Activated CD4-positive, alpha-beta memory T cell treated with anti-CD3 and anti-CD28 coated beads, Interleukin-2, amount 10 ng/mL, durations not matched to agents 7 days and 5 days (primary cell): ENCODE data around the gene KIAA0753. TPM values are rescaled to one million over a fixed set of nuclear protein-coding genes. Genes with fewer than 3 reads are reported as not detected.

Source experiments
- CTCF ChIA-PET: fragments of 350-600 bp; sonication (Branson Sonifier 250); formaldehyde crosslinking; loops from one replicate; lab custom pipeline; 2021; ENCODE audit warnings: antibody characterized with exemption, inconsistent platforms; lab: Charles Lee
- POLR2A ChIA-PET: fragments of 350-600 bp; sonication (Branson Sonifier 250); formaldehyde crosslinking; loops from one replicate; lab custom pipeline; 2021; ENCODE audit warnings: antibody characterized with exemption; lab: Charles Lee
- DNase-seq: peaks from one replicate; pipeline ENCODE4 v3.0.0-alpha.2; 2020
- H3K27ac Mint-ChIP-seq: one replicate; pipeline ENCODE4 v1.8.0; 2021; ENCODE audit warnings: mild to moderate bottlenecking, mixed read lengths
- H3K27me3 Mint-ChIP-seq: one replicate; pipeline ENCODE4 v1.8.0; 2021; ENCODE audit warnings: mixed read lengths
- H3K36me3 Mint-ChIP-seq: one replicate; pipeline ENCODE4 v1.8.0; 2021; ENCODE audit warnings: low read depth, mixed read lengths
- H3K4me1 Mint-ChIP-seq: one replicate; pipeline ENCODE4 v1.8.0; 2021; ENCODE audit warnings: mixed read lengths
- H3K4me3 Mint-ChIP-seq: one replicate; pipeline ENCODE4 v1.8.0; 2021; ENCODE audit warnings: mild to moderate bottlenecking, mixed read lengths
- H3K9me3 Mint-ChIP-seq: one replicate; pipeline ENCODE4 v1.8.0; 2021; ENCODE audit warnings: mixed read lengths
- total RNA-seq, 2 experiments: library from RNA; stranded (reverse); gene quantifications; one replicate each; pipeline ENCODE4 v1.2.3, GENCODE V29; 2021

KIAA0753 gene
- total RNA-seq, 2 experiments from 2014 or later = 13.0 to 14.6 TPM

DNA sequence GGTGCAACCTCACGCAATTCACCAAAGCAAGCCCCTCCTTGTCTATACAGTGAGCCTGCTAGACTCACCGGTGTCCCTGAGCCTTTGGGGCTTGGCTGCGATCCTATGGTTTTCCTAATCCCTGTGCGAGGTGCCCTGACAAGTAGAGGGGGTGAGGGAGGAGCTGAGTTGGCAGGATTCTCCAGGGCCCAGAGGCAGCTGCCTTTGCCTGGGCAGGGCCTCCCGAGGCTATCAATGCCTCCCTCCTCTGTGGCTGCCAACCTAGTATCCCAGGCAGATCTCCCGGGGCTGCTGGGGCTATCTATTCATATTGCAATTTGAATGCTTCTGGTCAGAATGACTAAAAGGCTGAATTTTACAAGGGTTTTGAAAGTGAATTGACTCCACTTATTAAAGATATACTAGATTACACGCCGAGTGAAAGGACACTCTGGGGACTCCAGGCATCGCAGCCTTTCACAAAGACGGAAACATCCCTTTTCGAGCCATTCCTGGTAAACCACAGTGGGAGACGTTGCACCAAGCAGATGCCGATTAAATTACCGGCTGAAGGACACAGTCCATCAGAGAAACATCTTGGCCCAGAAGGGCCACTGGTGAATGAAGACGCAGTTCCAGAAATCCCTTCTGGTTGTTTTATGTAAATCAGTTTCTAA lies 72.9 kb downstream of the KIAA0753 start:
- Mint-ChIP-seq H3K4me1 (no peaks in the 10 kb centered on the region), H3K27ac (no peak overlapping the region), H3K4me3 (no peak overlapping the region), H3K36me3 (no peaks in the 10 kb centered on the region), H3K9me3 (no peaks in the 10 kb centered on the region), H3K27me3 (peaks cover 2% of the 10 kb centered on the region)
- CTCF ChIA-PET = no interaction called here
- DNase-seq = no peak
- POLR2A ChIA-PET = no interaction called here

GRCh38 chr17:6561446-6561845 lies 79.1 kb downstream of the KIAA0753 start:
- ChIA-PET CTCF (no interaction called here), POLR2A (interaction anchor here (0.6 kb wide), 1 partner anchor 75 kb away, joined by 3 read pairs; no protein-coding TSS in a partner anchor)
- Mint-ChIP-seq H3K9me3 (no peaks in the 10 kb centered on the region), H3K27ac (no peak overlapping the region), H3K36me3 (no peaks in the 10 kb centered on the region), H3K4me3 (no peak overlapping the region), H3K4me1 (no peaks in the 10 kb centered on the region), H3K27me3 (peaks cover 21% of the 10 kb centered on the region)
- DNase-seq = no peak

DNA sequence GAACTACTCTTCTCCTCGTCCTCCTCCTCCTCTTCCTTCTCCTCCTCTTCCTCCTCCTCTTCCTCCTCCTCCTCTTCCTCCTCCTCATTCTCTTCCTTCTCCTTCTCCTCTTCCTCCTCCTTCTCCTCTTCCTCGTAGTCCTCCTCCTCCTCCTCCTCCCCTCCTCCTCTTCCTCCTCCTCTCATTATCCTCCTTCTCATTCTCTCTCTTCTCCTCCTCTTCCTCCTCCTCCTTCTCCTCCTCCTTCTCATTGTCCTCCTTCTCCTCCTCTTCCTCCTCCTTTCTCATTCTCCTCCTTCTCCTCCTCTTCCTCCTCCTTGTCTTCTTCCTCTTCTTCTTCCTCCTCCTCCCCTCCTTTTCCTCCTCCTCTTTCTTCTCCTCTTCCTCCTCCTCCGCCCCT lies 80.0 kb downstream of the KIAA0753 start:
- Mint-ChIP-seq H3K27me3 (peaks cover 23% of the 10 kb centered on the region), H3K4me3 (no peak overlapping the region), H3K36me3 (no peaks in the 10 kb centered on the region), H3K9me3 (no peaks in the 10 kb centered on the region), H3K4me1 (peaks cover 1% of the 10 kb centered on the region), H3K27ac (no peak overlapping the region)
- POLR2A ChIA-PET = no interaction called here
- DNase-seq = no peak
- CTCF ChIA-PET = no interaction called here

DNA sequence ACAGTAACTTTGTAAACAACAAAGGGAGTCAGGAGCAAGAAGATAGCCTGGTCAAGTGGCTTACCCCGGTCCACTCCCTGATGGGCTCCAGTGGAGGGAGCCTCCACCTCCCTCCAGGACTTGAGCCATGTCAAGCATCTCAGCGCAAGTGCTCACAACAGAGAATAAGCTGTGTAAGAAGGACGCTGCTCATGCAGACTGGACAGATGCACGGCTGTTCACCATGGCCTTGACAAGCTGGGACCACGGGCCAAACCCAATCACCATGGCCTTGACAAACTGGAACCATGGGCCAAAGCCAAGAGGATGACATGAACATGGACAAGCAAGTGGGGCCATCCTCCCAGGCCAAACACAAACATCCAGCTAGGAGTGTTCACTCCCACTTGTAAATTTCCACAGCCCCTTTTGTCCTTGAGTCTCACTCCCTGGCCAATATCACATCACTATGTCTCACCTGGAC lies 80.7 kb downstream of the KIAA0753 start:
- Mint-ChIP-seq H3K4me3 (no peak overlapping the region), H3K27ac (no peak overlapping the region), H3K9me3 (no peaks in the 10 kb centered on the region), H3K36me3 (no peaks in the 10 kb centered on the region), H3K4me1 (peaks cover 7% of the 10 kb centered on the region), H3K27me3 (peaks cover 30% of the 10 kb centered on the region)
- no peak for DNase-seq
- ChIA-PET CTCF (no interaction called here), POLR2A (interaction anchor here (0.7 kb wide), 1 partner anchor 22 kb away, joined by 3 read pairs; no protein-coding TSS in a partner anchor)

- H3K27me3 Mint-ChIP-seq = peaks cover 36% of the 10 kb centered on the region
- POLR2A ChIA-PET = interaction anchor here (0.7 kb wide), 1 partner anchor 21 kb away, joined by 3 read pairs; no protein-coding TSS in a partner anchor
- no peak for DNase-seq
Observed at GRCh38 chr17:6558932-6559752, 81.4 kb downstream of the KIAA0753 start.

GRCh38 chr17:6558276-6558675 lies 82.2 kb downstream of the KIAA0753 start:
- no peak overlapping the region for H3K4me3 Mint-ChIP-seq
- DNase-seq = no peak
- H3K36me3 Mint-ChIP-seq = no peaks in the 10 kb centered on the region
- peaks cover 42% of the 10 kb centered on the region for H3K27me3 Mint-ChIP-seq
- peaks cover 9% of the 10 kb centered on the region for H3K4me1 Mint-ChIP-seq
- no peaks in the 10 kb centered on the region for H3K9me3 Mint-ChIP-seq
- ChIA-PET POLR2A (no interaction called here), CTCF (no interaction called here)
- no peak overlapping the region for H3K27ac Mint-ChIP-seq

More at GRCh38 chr17:6558932-6559752, 81.4 kb downstream of the KIAA0753 start:
- Mint-ChIP-seq H3K36me3 (no peaks in the 10 kb centered on the region), H3K4me1 (peaks cover 9% of the 10 kb centered on the region), H3K27ac (no peak overlapping the region), H3K4me3 (no peak overlapping the region), H3K9me3 (no peaks in the 10 kb centered on the region)
- CTCF ChIA-PET = no interaction called here

GRCh38 chr17:6557040-6557438 lies 83.5 kb downstream of the KIAA0753 start:
- H3K36me3 Mint-ChIP-seq = no peaks in the 10 kb centered on the region
- no peak overlapping the region for H3K4me3 Mint-ChIP-seq
- H3K9me3 Mint-ChIP-seq = no peaks in the 10 kb centered on the region
- peaks cover 9% of the 10 kb centered on the region for H3K4me1 Mint-ChIP-seq
- no peak overlapping the region for H3K27ac Mint-ChIP-seq
- POLR2A ChIA-PET = interaction anchor here (0.8 kb wide), 1 partner anchor 61 kb away, joined by 3 read pairs; no protein-coding TSS in a partner anchor
- CTCF ChIA-PET = no interaction called here
- no peak for DNase-seq
- peaks cover 47% of the 10 kb centered on the region for H3K27me3 Mint-ChIP-seq

DNA sequence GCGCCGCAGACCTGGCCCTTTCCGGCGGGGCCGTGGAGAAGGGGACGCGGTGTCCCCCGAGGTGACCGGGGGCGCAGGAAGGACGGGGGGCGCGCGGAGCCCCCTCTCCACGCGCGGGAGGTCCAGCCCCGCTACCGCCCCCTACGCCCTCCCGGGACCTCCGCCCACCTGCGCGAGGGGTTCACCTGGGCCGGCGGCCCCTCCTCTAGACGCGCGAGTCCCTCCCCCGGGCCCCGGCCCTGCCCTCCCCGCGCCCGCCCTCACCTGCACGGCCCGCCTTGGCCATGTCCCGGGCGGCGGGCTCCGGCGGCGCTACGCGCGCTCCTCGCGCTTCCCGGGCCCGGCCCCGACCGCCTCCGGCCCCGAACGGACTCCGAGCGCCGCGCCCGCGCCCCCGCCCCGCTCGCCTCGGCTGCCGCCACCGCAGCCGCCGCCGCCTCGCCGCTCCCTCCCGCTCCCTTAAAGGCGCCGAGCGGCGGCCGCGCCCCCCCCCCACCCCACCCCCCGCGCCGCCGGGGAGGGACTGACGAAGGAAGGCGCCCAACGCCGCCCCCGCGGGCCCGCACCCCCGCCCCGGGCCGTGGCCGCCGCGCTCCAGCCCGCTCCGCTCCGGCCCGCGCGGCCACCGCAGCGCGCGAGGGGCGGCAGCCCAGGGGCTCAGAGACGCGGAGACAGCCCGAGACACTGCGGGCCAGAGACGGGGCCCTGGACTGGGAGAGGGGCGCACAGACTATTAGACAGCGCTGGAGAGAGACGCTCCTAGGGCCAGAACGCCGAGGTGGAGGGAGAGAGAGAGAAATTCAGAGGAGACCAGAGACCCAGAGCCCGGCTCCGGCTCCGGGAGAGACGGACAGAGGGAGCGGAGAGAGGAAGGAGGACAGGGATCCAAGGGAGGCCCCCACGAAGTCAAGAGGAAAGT lies 84.1 kb downstream of the KIAA0753 start, which contains the start of gene PITPNM3:
PITPNM3 (minus strand) TSS at position 435 of the 919 bp plus-strand sequence; CDS start at position 286, 149 bp downstream.
- Mint-ChIP-seq H3K4me1 (peaks cover 9% of the 10 kb centered on the region), H3K4me3 (peak within 1 kb of the TSS; percentile 43), H3K36me3 (no peaks in the 10 kb centered on the region), H3K27me3 (peaks cover 47% of the 10 kb centered on the region), H3K27ac (no peak within 1 kb of the TSS), H3K9me3 (no peaks in the 10 kb centered on the region)
- POLR2A ChIA-PET = no interaction called here
- CTCF ChIA-PET = no interaction called here
- DNase-seq = no peak

- Mint-ChIP-seq H3K4me3 (peak overlapping the region; percentile 43), H3K4me1 (peaks cover 9% of the 10 kb centered on the region), H3K36me3 (no peaks in the 10 kb centered on the region), H3K9me3 (no peaks in the 10 kb centered on the region), H3K27ac (no peak overlapping the region), H3K27me3 (peaks cover 47% of the 10 kb centered on the region)
- CTCF ChIA-PET = no interaction called here
- DNase-seq = no peak
- POLR2A ChIA-PET = no interaction called here
Observed at GRCh38 chr17:6555331-6556120, 85.0 kb downstream of the KIAA0753 start.

GRCh38 chr17:6554871-6555330 lies 85.6 kb downstream of the KIAA0753 start:
- H3K9me3 Mint-ChIP-seq = no peaks in the 10 kb centered on the region
- peaks cover 44% of the 10 kb centered on the region for H3K27me3 Mint-ChIP-seq
- no peak for DNase-seq
- H3K27ac Mint-ChIP-seq = no peak overlapping the region
- H3K4me3 Mint-ChIP-seq = no peak overlapping the region
- ChIA-PET CTCF (no interaction called here), POLR2A (no interaction called here)
- peaks cover 9% of the 10 kb centered on the region for H3K4me1 Mint-ChIP-seq
- H3K36me3 Mint-ChIP-seq = no peaks in the 10 kb centered on the region

DNA sequence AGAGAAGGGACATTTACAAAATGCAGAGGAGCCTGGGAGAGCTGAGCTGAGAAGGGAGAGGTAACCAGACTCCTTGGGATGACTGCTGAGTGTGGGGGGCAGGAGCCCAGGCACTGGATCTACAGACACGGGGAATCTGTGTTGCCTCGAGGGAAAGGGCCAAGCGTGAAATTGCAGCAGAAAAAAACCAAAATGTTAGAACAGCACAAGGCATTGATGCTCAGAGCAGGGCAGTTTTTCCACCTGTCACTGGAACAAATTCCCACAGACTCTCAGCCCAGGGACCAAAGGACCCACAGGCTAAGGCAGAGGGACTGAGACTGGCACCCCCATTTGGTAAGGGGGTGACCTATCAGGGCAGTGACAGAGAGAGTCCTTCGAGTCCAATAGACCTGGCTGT lies 86.2 kb downstream of the KIAA0753 start:
- ChIA-PET POLR2A (no interaction called here), CTCF (no interaction called here)
- H3K27ac Mint-ChIP-seq = no peak overlapping the region
- H3K4me3 Mint-ChIP-seq = no peak overlapping the region
- no peaks in the 10 kb centered on the region for H3K9me3 Mint-ChIP-seq
- H3K4me1 Mint-ChIP-seq = peaks cover 9% of the 10 kb centered on the region
- H3K27me3 Mint-ChIP-seq = peaks cover 44% of the 10 kb centered on the region
- H3K36me3 Mint-ChIP-seq = no peaks in the 10 kb centered on the region
- no peak for DNase-seq
